Thyroid gland (tissue), 4 donors: Measurements from ENCODE around the gene ZCCHC24.

Experiments
- CTCF ChIP-seq, 6 experiments: fragments of 200-600 bp in 3 of 6; fragments of 450-650 bp in 3 of 6; sonication (generic) in 3 of 6; IDR thresholded peaks; one replicate each; pipeline ENCODE4 v1.5.1; 2016 to 2019; ENCODE audit warnings: antibody characterized with exemption in 6 of 6, mild to moderate bottlenecking in 2 of 6, inconsistent platforms in 1 of 6, moderate library complexity in 1 of 6
- POLR2A ChIP-seq, 2 donors: fragments of 450-650 bp; IDR thresholded peaks; one replicate each; pipeline ENCODE4 v1.6.1; 2017; ENCODE audit warnings: antibody characterized with exemption in 2 of 2, mild to moderate bottlenecking in 2 of 2, moderate library complexity in 1 of 2

GRCh38 chr10:79448732-79449049 lies 3.3 kb upstream of the ZCCHC24 start:
- no peak for TF ChIP-seq CTCF (IDR thresholded peaks at IDR 0.05)
- no peak for TF ChIP-seq POLR2A (IDR thresholded peaks at IDR 0.05)
